HuH-7 (cell line): ENCODE results near the gene DUOX1.

ENCODE experiments used
- DNase-seq: peaks from one replicate; pipeline ENCODE4 v3.0.0; 2011; ENCODE audit warnings: low spot score

Gene DUOX1

GRCh38 chr15:45187894-45188830 lies 58.4 kb downstream of the DUOX1 start, which contains the start of gene SHF:
Gene SHF, minus strand, starts transcription at chr15:45187966. Its CDS starts 15 bp downstream, at chr15:45187951.
- DNase-seq: peak; percentile 71

- no peak for DNase-seq
Observed at GRCh38 chr15:45197512-45197911, 67.7 kb downstream of the DUOX1 start.

- peak; percentile 61 for DNase-seq
Observed at GRCh38 chr15:45198337-45199135, 68.7 kb downstream of the DUOX1 start.

GRCh38 chr15:45199136-45199810 lies 69.5 kb downstream of the DUOX1 start:
- DNase-seq: no peak

GRCh38 chr15:45200001-45200798 lies 70.4 kb downstream of the DUOX1 start:
- peak; percentile 50 for DNase-seq

GRCh38 chr15:45200799-45201556 lies 71.2 kb downstream of the DUOX1 start:
- DNase-seq: no peak

DNA sequence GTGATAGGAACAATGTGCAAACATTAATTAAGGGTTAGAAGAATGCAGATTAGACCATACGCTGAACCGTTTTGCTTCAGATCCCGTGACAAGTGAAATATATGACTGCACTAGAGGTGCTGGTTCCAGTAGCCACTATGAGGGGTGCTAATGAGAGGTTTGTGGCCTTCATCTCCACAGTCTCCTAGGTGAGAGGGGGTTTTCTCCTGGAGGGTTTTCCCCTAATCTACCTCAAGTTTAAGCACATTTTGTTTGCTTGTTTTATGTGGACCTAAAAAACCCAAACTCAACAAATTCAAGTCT lies 71.7 kb downstream of the DUOX1 start:
- no peak for DNase-seq

- DNase-seq: no peak
Observed at GRCh38 chr15:45201869-45202268, 72.1 kb downstream of the DUOX1 start.

- DNase-seq: no peak
Observed at GRCh38 chr15:45203182-45203581, 73.4 kb downstream of the DUOX1 start.

- DNase-seq: peak; percentile 59
Observed at GRCh38 chr15:45205192-45205591, 75.4 kb downstream of the DUOX1 start.

GRCh38 chr15:45212493-45212892 lies 82.7 kb downstream of the DUOX1 start:
- DNase-seq: no peak
